Liver (tissue), 9 donors: ENCODE data around the gene ARNT2. TPM values are rescaled to one million over a fixed set of nuclear protein-coding genes. Genes with fewer than 3 reads are reported as not detected.

Experiments
- DNase-seq: peaks from one replicate; pipeline ENCODE4 v3.0.0-alpha.2; 2017; ENCODE audit warnings: low spot score
- H3K27ac ChIP-seq, 2 donors: one replicate each; pipeline ENCODE4 v1.7.0; 2013; ENCODE audit warnings: inconsistent platforms in 2 of 2, low read length in 2 of 2, control low read depth in 1 of 2, low read depth in 1 of 2, mild to moderate bottlenecking in 1 of 2
- H3K27me3 ChIP-seq, 4 donors: one replicate each; pipeline versions ENCODE4 v1.6.1 to v1.7.0; 2013; ENCODE audit warnings: low read length in 3 of 4, inconsistent platforms in 1 of 4, mild to moderate bottlenecking in 1 of 4, moderate library complexity in 1 of 4; ENCODE audit not compliant: control insufficient read depth in 4 of 4, insufficient read depth in 4 of 4
- H3K36me3 ChIP-seq, 4 donors: one replicate each; pipeline versions ENCODE4 v1.6.1 to v1.7.0; 2013; ENCODE audit warnings: low read length in 3 of 4, mild to moderate bottlenecking in 3 of 4, low read depth in 1 of 4, moderate library complexity in 1 of 4; ENCODE audit not compliant: control insufficient read depth in 4 of 4, insufficient read depth in 3 of 4
- H3K4me1 ChIP-seq, 4 donors: one replicate each; pipeline versions ENCODE4 v1.6.1 to v1.7.0; 2013; ENCODE audit warnings: low read length in 3 of 4, mild to moderate bottlenecking in 3 of 4, moderate library complexity in 1 of 4; ENCODE audit not compliant: control insufficient read depth in 4 of 4, insufficient read depth in 4 of 4
- H3K4me3 ChIP-seq, 3 donors: one replicate each; pipeline versions ENCODE4 v1.6.1 to v1.7.0; 2013; ENCODE audit warnings: low read length in 3 of 3, control low read depth in 1 of 3, low read depth in 1 of 3, mild to moderate bottlenecking in 1 of 3
- H3K9ac ChIP-seq, 2 donors: one replicate each; pipeline ENCODE4 v1.7.0; 2013; ENCODE audit warnings: low read length in 2 of 2, mild to moderate bottlenecking in 2 of 2, moderate library complexity in 2 of 2, control low read depth in 1 of 2, low read depth in 1 of 2
- H3K9me3 ChIP-seq, 4 donors: one replicate each; pipeline versions ENCODE4 v1.6.1 to v1.7.0; 2013; ENCODE audit warnings: low read length in 3 of 4; ENCODE audit not compliant: control insufficient read depth in 4 of 4
- EGR1 ChIP-seq, 2 donors: IDR thresholded peaks; 2 replicates each; pipeline ENCODE4 v1.6.1; 2016 to 2018; ENCODE audit warnings: antibody characterized with exemption in 2 of 2, low read depth in 2 of 2
- FOXA1 ChIP-seq: IDR thresholded peaks from 2 replicates; pipeline ENCODE4 v1.6.1; 2016; ENCODE audit warnings: antibody characterized with exemption
- FOXA2 ChIP-seq: IDR thresholded peaks from 2 replicates; pipeline ENCODE4 v1.6.1; 2016; ENCODE audit warnings: antibody characterized with exemption
- HNF4A ChIP-seq, 2 donors: conservative IDR thresholded peaks; 2 replicates each; pipeline ENCODE4 v1.6.1; 2016; ENCODE audit warnings: antibody characterized with exemption in 2 of 2, mild to moderate bottlenecking in 2 of 2
- HNF4G ChIP-seq: IDR thresholded peaks from 2 replicates; pipeline ENCODE4 v1.6.1; 2016; ENCODE audit warnings: antibody characterized with exemption
- JUND ChIP-seq, 2 donors: IDR thresholded peaks; 2 replicates each; pipeline ENCODE4 v1.6.1; 2016; ENCODE audit warnings: antibody characterized with exemption in 2 of 2
- MAX ChIP-seq: IDR thresholded peaks from 2 replicates; pipeline ENCODE4 v1.6.1; 2016; ENCODE audit warnings: antibody characterized with exemption
- NR2F2 ChIP-seq: IDR thresholded peaks from 2 replicates; pipeline ENCODE4 v1.6.1; 2016; ENCODE audit warnings: antibody characterized with exemption
- RAD21 ChIP-seq, 2 donors: IDR thresholded peaks; 2 replicates each; pipeline ENCODE4 v1.6.1; 2016; ENCODE audit warnings: antibody characterized with exemption in 2 of 2, mild to moderate bottlenecking in 2 of 2
- REST ChIP-seq: IDR thresholded peaks from 2 replicates; pipeline ENCODE4 v1.6.1; 2016; ENCODE audit warnings: antibody characterized with exemption, mild to moderate bottlenecking
- RXRA ChIP-seq, 2 donors: IDR thresholded peaks; 2 replicates each; pipeline ENCODE4 v1.6.1; 2017 to 2018; ENCODE audit warnings: antibody characterized with exemption in 2 of 2, mild to moderate bottlenecking in 1 of 2
- SP1 ChIP-seq: IDR thresholded peaks from 2 replicates; pipeline ENCODE4 v1.6.1; 2018; ENCODE audit warnings: antibody characterized with exemption, mild to moderate bottlenecking
- TAF1 ChIP-seq: conservative IDR thresholded peaks from 2 replicates; pipeline ENCODE4 v1.6.1; 2016; ENCODE audit warnings: antibody characterized with exemption, mild to moderate bottlenecking
- ZBTB33 ChIP-seq: IDR thresholded peaks from 2 replicates; pipeline ENCODE4 v1.6.1; 2016; ENCODE audit warnings: antibody characterized with exemption
- WGBS: extraction: QIAGEN DNeasy Blood & Tissue Kit; methylation state at CpG from one replicate; pipeline ENCODE4 v1.1.7; 2013; 5-methylcytosine and 5-hydroxymethylcytosine counted together
- polyA plus RNA-seq, 2 donors: library from polyadenylated mRNA; stranded (reverse) in 1 of 2; unstranded in 1 of 2; fragments of 200-250 nt in 1 of 2; fragments of >200 nt in 1 of 2; fragmentation: Nextera tagmentation in 1 of 2; extraction: Ambion mirVana in 1 of 2; gene quantifications; one replicate each; pipeline versions ENCODE4 v1.2.1 to v1.2.3, GENCODE V29; 2013 to 2015
- total RNA-seq, 2 donors: library from RNA; depleted of rRNA; stranded (reverse); fragments of >200 nt; gene quantifications; one replicate each; pipeline ENCODE4 v1.2.3, GENCODE V29; 2014
- donor health status: healthy.
- donor health status: healthy.
- donor health status: healthy.
- donor health status: healthy.
- donor health status: healthy.

Gene ARNT2
- total and polyA plus RNA-seq, 4 donors, result 0.17 to 0.92 (median 0.54) TPM

- DNase-seq, result no peak
Observed at GRCh38 chr15:80462111-80462510, 57.9 kb downstream of the ARNT2 start.

GRCh38 chr15:80462836-80463512 is 58.8 kb downstream of the ARNT2 start:
- no peak for DNase-seq
- no peak overlapping the region for H3K27ac ChIP-seq
- TF ChIP-seq EGR1 (IDR thresholded peaks at IDR 0.05; ENCODE audit: low read depth in 2 of 2) (no peak), ZBTB33 (no peak)
- H3K9me3 ChIP-seq, result no peaks in the 10 kb centered on the region
- 67% methylated on average over 8 of the region's 8 CpGs for WGBS
- no peak overlapping the region for H3K9ac ChIP-seq
- H3K36me3 ChIP-seq, result no peaks in the 10 kb centered on the region
- no peaks in the 10 kb centered on the region for H3K4me1 ChIP-seq
- H3K27me3 ChIP-seq, result no peaks in the 10 kb centered on the region
- no peak overlapping the region for H3K4me3 ChIP-seq

More at GRCh38 chr15:80462111-80462510, 57.9 kb downstream of the ARNT2 start:
- H3K9me3 ChIP-seq, result no peaks in the 10 kb centered on the region
- TF ChIP-seq FOXA1 (no peak), SP1 (no peak), REST (no peak), HNF4G (no peak), HNF4A (conservative IDR thresholded peaks at IDR 0.05) (no peak), TAF1 (no peak), ZBTB33 (no peak), NR2F2 (no peak), FOXA2 (no peak), JUND (IDR thresholded peaks at IDR 0.05) (no peak), RAD21 (IDR thresholded peaks at IDR 0.05) (no peak), MAX (no peak), EGR1 (IDR thresholded peaks at IDR 0.05; ENCODE audit: low read depth in 2 of 2) (no peak), RXRA (IDR thresholded peaks at IDR 0.05) (no peak)
- no peaks in the 10 kb centered on the region for H3K27me3 ChIP-seq
- WGBS, result 85% methylated on average over 6 of the region's 6 CpGs
- no peak overlapping the region for H3K4me3 ChIP-seq
- no peaks in the 10 kb centered on the region for H3K4me1 ChIP-seq
- H3K27ac ChIP-seq, result no peak overlapping the region
- H3K9ac ChIP-seq, result no peak overlapping the region
- no peaks in the 10 kb centered on the region for H3K36me3 ChIP-seq
